Measurements from ENCODE around the gene MOB2. TPM values are rescaled to one million over a fixed set of nuclear protein-coding genes. Genes with fewer than 3 reads are reported as not detected.

MOB2 gene
- total RNA-seq, 4 donors from 2014 or later, result 24.5 to 59.9 (median 39.1) TPM

DNA sequence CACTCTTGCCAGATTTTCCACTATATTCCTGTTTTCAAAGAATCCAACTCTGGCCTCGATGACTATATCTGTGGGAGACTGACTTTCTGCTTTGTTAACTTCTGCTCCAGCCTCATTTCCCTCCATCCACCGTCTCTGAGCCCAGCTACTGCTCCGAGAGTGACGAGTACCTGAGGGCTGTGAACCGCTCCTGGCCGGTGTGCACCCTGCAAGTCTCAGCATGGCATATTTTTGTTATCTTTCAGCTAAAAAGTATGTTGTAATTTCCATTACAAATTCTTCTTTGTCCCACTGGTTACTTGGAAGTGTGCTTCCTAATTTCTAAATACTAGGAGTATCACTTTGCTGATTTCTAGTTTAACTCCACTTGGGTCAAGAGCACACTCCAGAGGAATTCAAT lies 36.5 kb upstream of the MOB2 start:
- TF ChIP-seq, protein P1, sequence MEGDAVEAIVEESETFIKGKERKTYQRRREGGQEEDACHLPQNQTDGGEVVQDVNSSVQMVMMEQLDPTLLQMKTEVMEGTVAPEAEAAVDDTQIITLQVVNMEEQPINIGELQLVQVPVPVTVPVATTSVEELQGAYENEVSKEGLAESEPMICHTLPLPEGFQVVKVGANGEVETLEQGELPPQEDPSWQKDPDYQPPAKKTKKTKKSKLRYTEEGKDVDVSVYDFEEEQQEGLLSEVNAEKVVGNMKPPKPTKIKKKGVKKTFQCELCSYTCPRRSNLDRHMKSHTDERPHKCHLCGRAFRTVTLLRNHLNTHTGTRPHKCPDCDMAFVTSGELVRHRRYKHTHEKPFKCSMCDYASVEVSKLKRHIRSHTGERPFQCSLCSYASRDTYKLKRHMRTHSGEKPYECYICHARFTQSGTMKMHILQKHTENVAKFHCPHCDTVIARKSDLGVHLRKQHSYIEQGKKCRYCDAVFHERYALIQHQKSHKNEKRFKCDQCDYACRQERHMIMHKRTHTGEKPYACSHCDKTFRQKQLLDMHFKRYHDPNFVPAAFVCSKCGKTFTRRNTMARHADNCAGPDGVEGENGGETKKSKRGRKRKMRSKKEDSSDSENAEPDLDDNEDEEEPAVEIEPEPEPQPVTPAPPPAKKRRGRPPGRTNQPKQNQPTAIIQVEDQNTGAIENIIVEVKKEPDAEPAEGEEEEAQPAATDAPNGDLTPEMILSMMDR (IDR thresholded peaks at IDR 0.05; ENCODE audit: low read depth), result no peak

DNA sequence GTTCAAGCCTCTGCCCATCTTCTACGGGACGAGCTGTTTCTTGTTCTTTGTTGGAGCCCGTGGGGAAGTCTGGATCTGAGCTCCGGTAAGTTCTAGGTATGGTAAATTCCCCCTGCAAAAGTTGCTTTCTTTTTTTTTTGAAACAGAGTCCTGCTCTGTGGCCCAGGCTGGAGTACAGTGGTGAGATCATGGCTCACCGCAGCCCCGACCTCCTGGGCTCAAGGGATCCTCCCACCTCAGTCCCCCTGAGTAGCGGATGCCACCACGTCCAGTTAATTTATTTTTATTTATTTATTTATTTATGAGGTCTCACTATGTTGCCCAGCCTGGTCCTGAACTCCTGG lies 35.5 kb upstream of the MOB2 start:
- TF ChIP-seq, protein P1 (IDR thresholded peaks at IDR 0.05; ENCODE audit: low read depth), result no peak

DNA sequence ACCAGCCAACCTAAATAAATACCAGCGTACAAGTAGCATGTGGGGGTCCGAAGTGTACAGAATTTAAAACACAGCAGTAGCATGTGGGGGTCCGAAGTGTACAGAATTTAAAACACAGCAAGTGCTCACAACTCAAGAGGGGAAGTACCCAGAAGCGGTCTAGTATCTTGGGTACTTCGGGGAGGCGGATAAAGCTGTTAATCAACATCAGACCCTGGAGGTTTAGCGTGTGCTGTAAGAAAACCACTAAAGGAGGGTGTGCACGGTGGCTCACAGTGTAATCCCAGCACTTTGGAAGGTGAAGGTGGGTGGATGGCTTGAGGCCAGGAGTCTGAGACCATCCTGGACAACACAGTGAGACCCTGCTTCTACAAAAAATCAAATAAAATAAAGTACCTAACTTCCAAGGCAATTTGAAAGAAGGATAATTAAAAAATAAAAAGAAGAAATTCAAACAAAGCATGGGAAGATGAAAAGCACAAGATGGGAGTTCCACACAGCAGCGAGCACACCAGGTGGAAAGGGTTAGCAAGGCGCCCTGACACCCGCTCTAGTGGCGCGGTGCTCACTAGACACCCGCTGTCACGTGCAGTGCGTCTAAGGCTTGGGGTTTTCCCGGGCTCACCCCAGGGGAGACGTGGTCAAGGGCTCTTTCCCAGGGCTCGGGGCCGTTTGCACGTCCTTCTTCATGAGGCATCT lies 35.0 kb upstream of the MOB2 start:
- TF ChIP-seq, protein P1 (IDR thresholded peaks at IDR 0.05; ENCODE audit: low read depth), result no peak

DNA sequence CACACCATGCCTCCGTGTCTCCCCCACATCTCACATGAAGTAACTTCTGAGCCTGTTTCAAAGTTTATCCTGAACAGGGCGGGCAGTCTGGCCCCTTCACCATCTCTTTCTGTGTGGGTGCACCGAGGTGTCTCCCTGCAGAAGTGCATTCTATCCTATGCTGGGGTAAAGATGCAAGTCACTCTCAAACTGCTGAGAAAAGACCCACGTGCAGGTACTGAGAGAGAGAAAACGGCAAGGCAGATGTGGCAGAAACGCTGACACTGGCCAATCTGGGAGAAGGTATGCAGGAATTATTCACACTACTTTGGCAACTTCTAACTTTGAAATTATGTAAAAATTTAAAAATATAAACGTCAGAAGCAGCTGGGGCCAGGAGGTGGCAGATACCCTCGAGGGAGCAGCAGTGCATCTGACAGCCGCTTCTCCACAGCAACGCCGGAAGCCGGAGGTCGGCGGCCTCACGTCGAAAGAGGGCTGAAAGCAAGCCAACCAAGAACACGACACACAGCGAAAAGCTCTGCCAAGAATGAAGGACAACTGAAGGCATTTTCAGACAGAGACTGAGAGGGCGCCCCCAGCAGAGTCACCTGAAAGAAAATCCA lies 34.2 kb upstream of the MOB2 start:
- TF ChIP-seq, protein P1 (IDR thresholded peaks at IDR 0.05; ENCODE audit: low read depth), result no peak

DNA sequence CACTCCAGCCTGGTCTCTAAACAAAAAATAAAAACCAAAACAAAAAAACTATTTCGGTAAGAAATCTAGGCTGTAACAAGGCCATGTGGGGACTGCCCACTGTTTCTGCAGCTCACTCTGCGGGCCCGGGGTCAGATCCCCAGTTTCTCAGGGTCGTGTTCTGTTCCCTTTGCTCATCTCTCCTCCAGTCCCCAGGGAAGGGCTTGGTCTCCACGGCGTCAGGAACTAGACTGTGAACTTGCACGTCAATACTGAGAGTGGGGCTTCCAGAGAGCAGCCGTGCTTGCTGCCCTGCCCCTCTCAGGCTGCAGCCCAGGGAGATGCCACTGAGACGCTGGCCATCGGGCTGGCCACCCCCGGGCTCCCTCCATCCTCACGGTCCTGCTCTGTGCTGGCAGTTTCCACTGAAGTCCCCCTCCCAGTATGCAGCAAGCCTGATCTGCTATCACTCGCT lies 33.7 kb upstream of the MOB2 start:
- TF ChIP-seq, protein P1 (IDR thresholded peaks at IDR 0.05; ENCODE audit: low read depth), result no peak

DNA sequence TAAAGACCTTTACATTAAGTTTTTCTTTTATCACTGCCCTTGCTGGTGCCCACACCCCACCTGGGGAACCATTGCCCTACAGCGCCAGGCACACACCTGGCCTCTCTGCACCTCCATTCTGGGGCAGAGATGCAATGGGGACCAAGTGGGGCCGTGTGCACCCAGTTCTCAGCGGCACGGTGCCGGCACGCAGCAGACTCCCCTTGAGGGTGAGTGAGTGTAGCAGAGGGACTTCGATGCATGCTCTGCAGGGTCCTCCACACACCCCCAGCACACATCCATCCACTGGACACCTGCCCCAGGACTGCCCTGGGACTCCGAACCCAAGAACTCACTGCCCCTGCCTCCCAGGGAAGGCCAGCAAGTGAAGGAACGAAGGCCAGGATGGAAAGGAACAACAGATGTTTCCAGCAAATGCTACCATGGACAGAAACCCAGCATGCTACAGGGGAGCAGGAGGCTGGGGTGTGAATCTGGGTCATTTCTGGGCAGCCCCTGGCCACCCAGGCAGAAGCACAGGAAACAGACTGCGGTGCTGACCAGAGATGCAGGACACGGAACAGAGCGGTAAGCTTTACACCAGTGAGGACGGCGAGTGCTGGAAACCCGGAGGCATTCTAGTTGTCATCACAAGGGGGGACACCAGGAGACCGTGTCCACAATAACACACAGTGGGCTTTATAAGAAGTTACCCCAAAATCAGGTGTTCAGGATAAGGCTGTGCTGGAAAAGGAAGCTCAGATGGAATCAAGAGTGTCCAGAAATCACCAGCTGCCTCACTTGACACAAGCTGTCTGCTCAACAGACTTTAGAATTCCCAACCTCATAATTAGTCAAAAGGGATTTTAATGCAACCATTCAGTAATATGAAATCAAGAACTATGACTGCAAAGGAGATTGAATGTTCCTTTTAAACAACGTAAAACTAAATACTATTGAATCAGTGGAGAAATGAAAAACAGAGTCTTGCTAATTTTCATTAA lies 32.7 kb upstream of the MOB2 start:
- TF ChIP-seq, protein P1 (IDR thresholded peaks at IDR 0.05; ENCODE audit: low read depth), result no peak

DNA sequence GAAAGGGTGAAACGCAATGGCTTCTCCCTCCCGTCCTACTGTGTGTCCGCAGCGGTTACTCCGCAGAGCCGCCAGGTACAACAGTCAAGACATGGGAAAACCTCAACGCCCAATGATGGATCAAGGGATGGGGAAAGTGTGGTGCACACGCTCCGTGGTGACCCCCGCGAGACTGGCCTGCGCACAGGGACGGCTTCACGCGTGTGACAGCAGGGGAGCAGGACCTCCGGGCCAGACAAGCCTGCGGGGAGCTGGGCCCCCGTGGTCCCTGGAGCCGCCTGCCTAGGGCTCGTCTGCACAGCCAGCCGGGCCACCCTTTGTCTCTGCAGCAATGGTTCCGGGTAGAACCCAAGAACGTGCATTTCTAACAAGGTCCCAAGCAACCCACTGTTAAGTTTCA lies 31.7 kb upstream of the MOB2 start:
- TF ChIP-seq, protein P1 (IDR thresholded peaks at IDR 0.05; ENCODE audit: low read depth), result no peak

All from subcutaneous adipose tissue (tissue), 4 donors.